SU-DHL-6 (cell line): ENCODE results near the gene PANX2.

Experiments
- H2AFZ ChIP-seq: fragments of 200-600 bp; sonication (generic); 2 replicates; pipeline ENCODE4 v1.6.1; 2014; ENCODE audit warnings: low read depth, mild to moderate bottlenecking, moderate library complexity, mixed read lengths, antibody characterized with exemption, low read length; ENCODE audit not compliant: severe bottlenecking
- H3F3A ChIP-seq: fragments of 200-600 bp; shearing (Covaris generic); 2 replicates; pipeline ENCODE4 v1.6.0; 2016; ENCODE audit warnings: antibody characterized with exemption, mild to moderate bottlenecking; ENCODE audit not compliant: insufficient read depth
- H3K27ac ChIP-seq: fragments of 200-600 bp; sonication (generic); 2 replicates; pipeline ENCODE4 v1.5.1; 2016; ENCODE audit warnings: low read depth, mild to moderate bottlenecking, low read length, moderate library complexity, mixed read lengths
- H3K27me3 ChIP-seq: fragments of 200-600 bp; sonication (generic), shearing (Covaris generic); 2 replicates; pipeline ENCODE4 v1.6.0; 2014; ENCODE audit warnings: mild to moderate bottlenecking, low read length
- H3K36me3 ChIP-seq: fragments of 200-600 bp; sonication (generic); 2 replicates; pipeline ENCODE4 v1.6.1; 2014; ENCODE audit warnings: mild to moderate bottlenecking, low read length, mixed read lengths
- H3K4me2 ChIP-seq: fragments of 300-600, 200-600 bp; shearing (Covaris generic), sonication (generic); 2 replicates; pipeline ENCODE4 v1.6.0; 2014; ENCODE audit warnings: low read length, low read depth, mild to moderate bottlenecking; ENCODE audit not compliant: poor library complexity, severe bottlenecking
- H3K4me3 ChIP-seq: fragments of 200-600 bp; sonication (generic); 2 replicates; pipeline ENCODE4 v1.5.1; 2014; ENCODE audit warnings: antibody characterized with exemption, low read length, mild to moderate bottlenecking, mixed read lengths; ENCODE audit not compliant: insufficient read depth, poor library complexity, severe bottlenecking
- H3K79me2 ChIP-seq: fragments of 200-600 bp; sonication (generic); 2 replicates; pipeline ENCODE4 v1.6.1; 2014; ENCODE audit warnings: mild to moderate bottlenecking, low read length, moderate library complexity; ENCODE audit not compliant: insufficient read depth
- H3K9ac ChIP-seq: fragments of 200-600 bp; sonication (generic); 2 replicates; pipeline ENCODE4 v1.7.0; 2014; ENCODE audit warnings: mild to moderate bottlenecking, low read length
- H3K9me2 ChIP-seq: fragments of 200-600 bp; sonication (generic); replicated peaks from 2 replicates; pipeline ENCODE4 v1.6.1; 2014; ENCODE audit warnings: low read length; ENCODE audit not compliant: insufficient read depth
- H3K9me3 ChIP-seq: fragments of 200-600 bp; sonication (generic); 2 replicates; pipeline ENCODE4 v1.6.1; 2014; ENCODE audit warnings: low read length, mixed read lengths; ENCODE audit not compliant: insufficient read depth
- H4K20me1 ChIP-seq: fragments of 200-600 bp; sonication (generic); 2 replicates; pipeline ENCODE4 v1.6.1; 2014; ENCODE audit warnings: low read depth, mild to moderate bottlenecking, antibody characterized with exemption, low read length, moderate library complexity, mixed read lengths
- CTCF ChIP-seq: fragments of 200-600 bp; sonication (generic); IDR thresholded peaks from one replicate; pipeline ENCODE4 v1.5.1; 2017; ENCODE audit warnings: antibody characterized with exemption, mild to moderate bottlenecking, low read length, moderate library complexity; ENCODE audit not compliant: insufficient read depth, poor library complexity, severe bottlenecking
- EZH2phosphoT487 ChIP-seq: fragments of 200-600 bp; sonication (generic), shearing (Covaris generic); conservative IDR thresholded peaks from 2 replicates; pipeline ENCODE4 v1.6.1; 2018; ENCODE audit warnings: mild to moderate bottlenecking, antibody characterized with exemption, low read length, moderate library complexity, mixed read lengths

Gene PANX2

GRCh38 chr22:50229370-50229769 is 58.8 kb downstream of the PANX2 start:
- H3K36me3 ChIP-seq = no peaks in the 10 kb centered on the region
- H3K27me3 ChIP-seq = no peaks in the 10 kb centered on the region
- H3K9me2 ChIP-seq = no peaks in the 10 kb centered on the region
- TF ChIP-seq CTCF (no peak), EZH2phosphoT487 (no peak)
- H3K9me3 ChIP-seq = no peaks in the 10 kb centered on the region
- H2AFZ ChIP-seq = no peak overlapping the region
- no peak overlapping the region for H3K27ac ChIP-seq
- H4K20me1 ChIP-seq = no peaks in the 10 kb centered on the region; the same call in 1 of the 2 replicates
- H3F3A ChIP-seq = no peaks in the 10 kb centered on the region
- H3K4me2 ChIP-seq = no peak overlapping the region
- H3K4me3 ChIP-seq = no peak overlapping the region
- peaks cover 12% of the 10 kb centered on the region for H3K79me2 ChIP-seq
- no peak overlapping the region for H3K9ac ChIP-seq
